IgD-negative memory B cell (primary cell): ENCODE data around the gene CNNM4. TPM values are rescaled to one million over a fixed set of nuclear protein-coding genes. Genes with fewer than 3 reads are reported as not detected.

Source experiments
- H3K27ac Mint-ChIP-seq, 3 donors: one replicate each; pipeline ENCODE4 v1.8.0; 2020 to 2022; ENCODE audit warnings: mild to moderate bottlenecking in 3 of 3, mixed read lengths in 3 of 3, moderate library complexity in 1 of 3
- H3K27me3 Mint-ChIP-seq: one replicate; pipeline ENCODE4 v1.8.0; 2021; ENCODE audit warnings: mixed read lengths
- H3K36me3 Mint-ChIP-seq: one replicate; pipeline ENCODE4 v1.8.0; 2020; ENCODE audit warnings: mild to moderate bottlenecking, mixed read lengths
- H3K4me1 Mint-ChIP-seq, 3 donors: one replicate each; pipeline ENCODE4 v1.8.0; 2020 to 2022; ENCODE audit warnings: mixed read lengths in 3 of 3, mild to moderate bottlenecking in 1 of 3
- H3K4me3 Mint-ChIP-seq, 4 donors: one replicate each; pipeline ENCODE4 v1.8.0; 2020 to 2022; ENCODE audit warnings: mild to moderate bottlenecking in 4 of 4, mixed read lengths in 4 of 4, moderate library complexity in 3 of 4
- H3K9me3 Mint-ChIP-seq, 3 donors: one replicate each; pipeline ENCODE4 v1.8.0; 2020 to 2021; ENCODE audit warnings: mixed read lengths in 3 of 3, mild to moderate bottlenecking in 1 of 3
- polyA plus RNA-seq: library from polyadenylated mRNA; unstranded; fragments of 300-500 nt; fragmentation: Illumina TruSeq; gene quantifications from one replicate; pipeline ENCODE4 v1.2.3, GENCODE V29; 2021

The CNNM4 gene
- polyA plus RNA-seq, 1 donor from 2014 or later, result 7.9 TPM

- peak overlapping the region; percentile 48 to 91 (median 84) for H3K27ac Mint-ChIP-seq
- peak overlapping the region; percentile 85 to 96 (median 92) for H3K4me3 Mint-ChIP-seq
- no peaks in the 10 kb centered on the region for H3K27me3 Mint-ChIP-seq
- peaks cover 11 to 19% (median 16%) of the 10 kb centered on the region in 3 donors for H3K4me1 Mint-ChIP-seq
- H3K9me3 Mint-ChIP-seq, result no peaks in the 10 kb centered on the region
- peaks cover 5% of the 10 kb centered on the region for H3K36me3 Mint-ChIP-seq
These were observed 96.3 kb downstream of the CNNM4 start for GRCh38 chr2:96856776-96857666.

GRCh38 chr2:96857667-96858372, 97.1 kb downstream of the CNNM4 start, which contains the start of gene ANKRD39:
Gene ANKRD39, minus strand, starts transcription at chr2:96858016. Its CDS starts 29 bp downstream, at chr2:96857987.
- Mint-ChIP-seq H3K36me3 (peaks cover 5% of the 10 kb centered on the region), H3K27ac (peak within 1 kb of the TSS; percentile 57 to 91 (median 84)), H3K4me1 (peaks cover 11 to 18% (median 17%) of the 10 kb centered on the region in 3 donors), H3K27me3 (no peaks in the 10 kb centered on the region), H3K4me3 (peak within 1 kb of the TSS; percentile 85 to 96 (median 92)), H3K9me3 (no peaks in the 10 kb centered on the region)

- peaks cover 2% of the 10 kb centered on the region for H3K36me3 Mint-ChIP-seq
- H3K4me1 Mint-ChIP-seq, result peaks cover 11 to 16% (median 14%) of the 10 kb centered on the region in 3 donors
- peak overlapping the region; percentile 52 to 94 (median 88) for H3K4me3 Mint-ChIP-seq
- no peaks in the 10 kb centered on the region for H3K27me3 Mint-ChIP-seq
- H3K9me3 Mint-ChIP-seq, result no peaks in the 10 kb centered on the region
- peak overlapping the region in 2 of 3 donors; percentile 57 to 91 for H3K27ac Mint-ChIP-seq
These were observed 98.5 kb downstream of the CNNM4 start for GRCh38 chr2:96859099-96859649.

- Mint-ChIP-seq H3K9me3 (no peaks in the 10 kb centered on the region), H3K4me3 (peak overlapping the region in 3 of 4 donors; percentile 52 to 90 (median 83)), H3K4me1 (peaks cover 11 to 16% (median 14%) of the 10 kb centered on the region in 3 donors), H3K36me3 (peaks cover 2% of the 10 kb centered on the region), H3K27me3 (no peaks in the 10 kb centered on the region), H3K27ac (peak overlapping the region in 1 of 3 donors; percentile 91)
These were observed 99.0 kb downstream of the CNNM4 start for GRCh38 chr2:96859681-96860064.

- peaks cover 2% of the 10 kb centered on the region for H3K36me3 Mint-ChIP-seq
- H3K4me3 Mint-ChIP-seq, result peak overlapping the region in 2 of 4 donors; percentile 30 to 71
- no peaks in the 10 kb centered on the region for H3K27me3 Mint-ChIP-seq
- no peaks in the 10 kb centered on the region for H3K9me3 Mint-ChIP-seq
- H3K4me1 Mint-ChIP-seq, result peaks cover 11 to 12% (median 11%) of the 10 kb centered on the region in 3 donors
- H3K27ac Mint-ChIP-seq, result peak overlapping the region in 1 of 3 donors; percentile 48
These were observed 99.6 kb downstream of the CNNM4 start for GRCh38 chr2:96860065-96861029.

- Mint-ChIP-seq H3K4me1 (peaks cover 11 to 12% (median 11%) of the 10 kb centered on the region in 3 donors), H3K4me3 (peak overlapping the region in 1 of 4 donors; percentile 30), H3K36me3 (peaks cover 2% of the 10 kb centered on the region), H3K27ac (peak overlapping the region in 1 of 3 donors; percentile 65), H3K27me3 (no peaks in the 10 kb centered on the region), H3K9me3 (no peaks in the 10 kb centered on the region)
These were observed 100.4 kb downstream of the CNNM4 start for GRCh38 chr2:96861074-96861473.

Other genes starting within 250 kb of the CNNM4 start
- 62.3 TPM for gene ARID5A, start 224.2 kb upstream of the CNNM4 start, polyA plus RNA-seq
- 17.3 TPM for gene KANSL3, start 122.6 kb upstream of the CNNM4 start, polyA plus RNA-seq
- gene FER1L5, start 118.1 kb upstream of the CNNM4 start, polyA plus RNA-seq, result not detected
- 19.1 TPM for gene LMAN2L, start 20.8 kb upstream of the CNNM4 start, polyA plus RNA-seq
- 3.5 TPM for gene CNNM3, start 55.4 kb downstream of the CNNM4 start, polyA plus RNA-seq
- gene ANKRD23, start 83.1 kb downstream of the CNNM4 start, polyA plus RNA-seq, result 1.3 TPM
- 16.3 TPM for gene ANKRD39, start 97.1 kb downstream of the CNNM4 start, polyA plus RNA-seq
- gene SEMA4C, start 109.2 kb downstream of the CNNM4 start, polyA plus RNA-seq, result 0.58 TPM
- not detected for gene FAM178B, start 225.7 kb downstream of the CNNM4 start, polyA plus RNA-seq